HepG2 (cell line): ENCODE data around the gene JTB. TPM values are rescaled to one million over a fixed set of nuclear protein-coding genes. Genes with fewer than 3 reads are reported as not detected.
A peak's percentile ranks its signal among the peaks of the same experiment; 100 is the strongest.

Source experiments
- CBX5 ChIP-seq: sonication (generic); formaldehyde crosslinking; IDR thresholded peaks from 2 replicates; pipeline ENCODE4 v1.4.0; 2020; ENCODE audit warnings: missing genetic modification reagents, borderline replicate concordance
- FOXA3 ChIP-seq: IDR thresholded peaks from 2 replicates; pipeline ENCODE4 v1.6.1; 2016; ENCODE audit warnings: missing genetic modification reagents, missing compliant biosample characterization
- MEIS2 ChIP-seq: sonication (generic); formaldehyde crosslinking; IDR thresholded peaks from 2 replicates; pipeline ENCODE4 v1.9.0; 2021; ENCODE audit warnings: mild to moderate bottlenecking, missing genetic modification reagents
- ZFAT ChIP-seq: sonication (generic); formaldehyde crosslinking; conservative IDR thresholded peaks from 2 replicates; pipeline ENCODE4 v1.8.1; 2023; ENCODE audit warnings: missing genetic modification reagents, inconsistent platforms
- ZFP37 ChIP-seq: sonication (generic); formaldehyde crosslinking; IDR thresholded peaks from 2 replicates; pipeline ENCODE4 v1.4.0; 2020; ENCODE audit warnings: missing genetic modification reagents, borderline replicate concordance
- ZNF350 ChIP-seq: sonication (generic); formaldehyde crosslinking; IDR thresholded peaks from 2 replicates; pipeline ENCODE4 v1.4.0; 2020; ENCODE audit warnings: mild to moderate bottlenecking, low read depth, missing genetic modification reagents, borderline replicate concordance
- ZNF557 ChIP-seq: sonication (generic); formaldehyde crosslinking; IDR thresholded peaks from 2 replicates; pipeline ENCODE4 v1.4.0; 2020; ENCODE audit warnings: missing genetic modification reagents
- polyA plus RNA-seq, 8 experiments: library from polyadenylated mRNA; depleted of rRNA in 3 of 8; stranded (reverse) in 7 of 8; unstranded in 1 of 8; fragments of >200 nt; fragmentation: Illumina TruSeq in 4 of 8; extraction: Trizol in 4 of 8; gene quantifications; 2 replicates each; pipeline versions ENCODE4 v1.2.1 to v1.2.3, GENCODE V29; 2011 to 2016; ENCODE audit warnings: low read depth in 4 of 8, missing spikeins in 1 of 8, mixed read lengths in 1 of 8; ENCODE audit not compliant: insufficient read depth in 1 of 8
- total RNA-seq, 5 experiments: library from RNA; depleted of rRNA; stranded (reverse); fragments of >200 nt; fragmentation: Illumina TruSeq; extraction: Trizol; gene quantifications; 2 replicates each; pipeline ENCODE4 v1.2.3, GENCODE V29; 2016; ENCODE audit warnings: low read depth in 1 of 5
- TF ChIP-seq, protein P1 (sequence below): sonication (generic); formaldehyde crosslinking; IDR thresholded peaks from 2 replicates; pipeline ENCODE4 v1.8.1; 2023; ENCODE audit warnings: mild to moderate bottlenecking, missing genetic modification reagents
- TF ChIP-seq, protein P2 (sequence below): sonication (generic); formaldehyde crosslinking; IDR thresholded peaks from 2 replicates; pipeline ENCODE4 v1.8.0; 2023; ENCODE audit warnings: mild to moderate bottlenecking, missing genetic modification reagents
- TF ChIP-seq, protein P3 (sequence below): sonication (generic); formaldehyde crosslinking; conservative IDR thresholded peaks from 2 replicates; pipeline ENCODE4 v1.5.0; 2020; ENCODE audit warnings: missing genetic modification reagents
- TF ChIP-seq, protein P4 (sequence below): sonication (generic); formaldehyde crosslinking; IDR thresholded peaks from 2 replicates; pipeline ENCODE4 v1.4.0; 2020; ENCODE audit warnings: mild to moderate bottlenecking, missing genetic modification reagents
- TF ChIP-seq, protein P5 (sequence below): sonication (generic); formaldehyde crosslinking; IDR thresholded peaks from 2 replicates; pipeline ENCODE4 v1.9.0; 2021; ENCODE audit warnings: missing genetic modification reagents, mild to moderate bottlenecking, borderline replicate concordance
- TF ChIP-seq, protein P6 (sequence below): sonication (generic); formaldehyde crosslinking; IDR thresholded peaks from 2 replicates; pipeline ENCODE4 v1.4.0; 2020; ENCODE audit warnings: mild to moderate bottlenecking, missing genetic modification reagents

Gene JTB
- total and polyA plus RNA-seq, 2 of the 13 experiments (the other 11 are each of a cell fraction or from before 2014, with no cell fraction given) = 96.7 to 99.2 TPM

DNA sequence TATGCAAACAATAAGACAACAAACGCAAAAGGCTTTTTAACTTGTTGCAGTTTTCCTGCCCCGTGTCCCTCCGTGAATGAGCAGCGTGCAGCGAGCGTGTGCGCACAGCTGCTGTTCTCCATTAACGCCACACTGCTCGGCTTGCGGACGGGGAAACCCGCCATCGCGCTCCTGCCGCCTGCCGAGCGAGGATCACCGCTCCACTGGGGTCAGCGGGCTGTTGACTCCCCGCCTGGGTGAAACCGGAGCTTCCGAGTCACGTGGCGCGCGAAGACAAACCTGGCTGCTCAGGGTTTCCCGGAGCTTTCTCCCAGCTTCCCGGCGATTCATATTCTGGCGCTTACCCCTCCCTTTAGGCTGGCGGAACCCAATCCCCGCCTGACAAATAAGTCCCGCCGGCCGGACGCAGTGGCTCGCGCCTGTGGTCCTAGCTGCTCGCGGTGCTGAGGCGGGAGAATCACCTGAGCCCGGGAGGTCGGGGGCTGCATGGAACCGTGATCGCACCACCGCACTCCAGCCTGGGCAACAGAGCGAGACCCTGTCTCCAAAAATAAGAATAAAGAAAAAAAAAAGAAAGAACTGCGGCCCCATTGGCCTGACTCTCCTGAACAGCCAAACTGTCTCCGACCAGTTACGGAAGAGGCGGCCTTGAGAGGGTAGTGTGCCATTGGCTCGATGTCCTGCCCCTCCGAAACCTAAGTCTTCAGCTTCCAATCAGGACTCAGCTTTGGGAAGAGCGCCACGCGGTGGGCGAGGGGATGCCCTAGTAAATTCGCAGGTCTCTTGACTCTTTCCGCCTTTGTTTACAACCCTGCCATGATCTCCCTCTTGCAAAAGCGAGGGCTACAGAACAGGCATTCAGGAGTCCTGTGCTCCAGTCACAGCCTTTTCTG lies 10.1 kb downstream of the JTB start, which contains the start of gene CREB3L4 (continued):
- TF ChIP-seq, protein P1, sequence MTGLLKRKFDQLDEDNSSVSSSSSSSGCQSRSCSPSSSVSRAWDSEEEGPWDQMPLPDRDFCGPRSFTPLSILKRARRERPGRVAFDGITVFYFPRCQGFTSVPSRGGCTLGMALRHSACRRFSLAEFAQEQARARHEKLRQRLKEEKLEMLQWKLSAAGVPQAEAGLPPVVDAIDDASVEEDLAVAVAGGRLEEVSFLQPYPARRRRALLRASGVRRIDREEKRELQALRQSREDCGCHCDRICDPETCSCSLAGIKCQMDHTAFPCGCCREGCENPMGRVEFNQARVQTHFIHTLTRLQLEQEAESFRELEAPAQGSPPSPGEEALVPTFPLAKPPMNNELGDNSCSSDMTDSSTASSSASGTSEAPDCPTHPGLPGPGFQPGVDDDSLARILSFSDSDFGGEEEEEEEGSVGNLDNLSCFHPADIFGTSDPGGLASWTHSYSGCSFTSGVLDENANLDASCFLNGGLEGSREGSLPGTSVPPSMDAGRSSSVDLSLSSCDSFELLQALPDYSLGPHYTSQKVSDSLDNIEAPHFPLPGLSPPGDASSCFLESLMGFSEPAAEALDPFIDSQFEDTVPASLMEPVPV (CRISPR knock-in tag) = peak; percentile 96
- TF ChIP-seq, protein P2, sequence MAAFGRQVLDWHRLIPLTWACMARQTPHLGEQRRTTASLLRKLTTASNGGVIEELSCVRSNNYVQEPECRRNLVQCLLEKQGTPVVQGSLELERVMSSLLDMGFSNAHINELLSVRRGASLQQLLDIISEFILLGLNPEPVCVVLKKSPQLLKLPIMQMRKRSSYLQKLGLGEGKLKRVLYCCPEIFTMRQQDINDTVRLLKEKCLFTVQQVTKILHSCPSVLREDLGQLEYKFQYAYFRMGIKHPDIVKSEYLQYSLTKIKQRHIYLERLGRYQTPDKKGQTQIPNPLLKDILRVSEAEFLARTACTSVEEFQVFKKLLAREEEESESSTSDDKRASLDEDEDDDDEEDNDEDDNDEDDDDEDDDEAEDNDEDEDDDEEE (CRISPR knock-in tag) = no peak
- TF ChIP-seq ZFP37 (CRISPR knock-in tag) (0 out of 2 replicates have a peak, but pooled peaks have one; percentile 70), ZNF557 (CRISPR knock-in tag) (no peak), CBX5 (CRISPR knock-in tag) (no peak; the same call in 1 of the 2 replicates), MEIS2 (CRISPR knock-in tag) (peak; percentile 52), ZNF350 (CRISPR knock-in tag) (peak; percentile 70; the same call in 1 of the 2 replicates), FOXA3 (peak; percentile 85), ZFAT (CRISPR knock-in tag) (no peak)
- TF ChIP-seq, protein P3, sequence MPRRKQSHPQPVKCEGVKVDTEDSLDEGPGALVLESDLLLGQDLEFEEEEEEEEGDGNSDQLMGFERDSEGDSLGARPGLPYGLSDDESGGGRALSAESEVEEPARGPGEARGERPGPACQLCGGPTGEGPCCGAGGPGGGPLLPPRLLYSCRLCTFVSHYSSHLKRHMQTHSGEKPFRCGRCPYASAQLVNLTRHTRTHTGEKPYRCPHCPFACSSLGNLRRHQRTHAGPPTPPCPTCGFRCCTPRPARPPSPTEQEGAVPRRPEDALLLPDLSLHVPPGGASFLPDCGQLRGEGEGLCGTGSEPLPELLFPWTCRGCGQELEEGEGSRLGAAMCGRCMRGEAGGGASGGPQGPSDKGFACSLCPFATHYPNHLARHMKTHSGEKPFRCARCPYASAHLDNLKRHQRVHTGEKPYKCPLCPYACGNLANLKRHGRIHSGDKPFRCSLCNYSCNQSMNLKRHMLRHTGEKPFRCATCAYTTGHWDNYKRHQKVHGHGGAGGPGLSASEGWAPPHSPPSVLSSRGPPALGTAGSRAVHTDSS (CRISPR knock-in tag) = no peak
- TF ChIP-seq, protein P4, sequence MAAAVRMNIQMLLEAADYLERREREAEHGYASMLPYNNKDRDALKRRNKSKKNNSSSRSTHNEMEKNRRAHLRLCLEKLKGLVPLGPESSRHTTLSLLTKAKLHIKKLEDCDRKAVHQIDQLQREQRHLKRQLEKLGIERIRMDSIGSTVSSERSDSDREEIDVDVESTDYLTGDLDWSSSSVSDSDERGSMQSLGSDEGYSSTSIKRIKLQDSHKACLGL (CRISPR knock-in tag) = peak; percentile 92
- TF ChIP-seq, protein P5, sequence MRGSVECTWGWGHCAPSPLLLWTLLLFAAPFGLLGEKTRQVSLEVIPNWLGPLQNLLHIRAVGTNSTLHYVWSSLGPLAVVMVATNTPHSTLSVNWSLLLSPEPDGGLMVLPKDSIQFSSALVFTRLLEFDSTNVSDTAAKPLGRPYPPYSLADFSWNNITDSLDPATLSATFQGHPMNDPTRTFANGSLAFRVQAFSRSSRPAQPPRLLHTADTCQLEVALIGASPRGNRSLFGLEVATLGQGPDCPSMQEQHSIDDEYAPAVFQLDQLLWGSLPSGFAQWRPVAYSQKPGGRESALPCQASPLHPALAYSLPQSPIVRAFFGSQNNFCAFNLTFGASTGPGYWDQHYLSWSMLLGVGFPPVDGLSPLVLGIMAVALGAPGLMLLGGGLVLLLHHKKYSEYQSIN (CRISPR knock-in tag) = no peak
- TF ChIP-seq, protein P6, sequence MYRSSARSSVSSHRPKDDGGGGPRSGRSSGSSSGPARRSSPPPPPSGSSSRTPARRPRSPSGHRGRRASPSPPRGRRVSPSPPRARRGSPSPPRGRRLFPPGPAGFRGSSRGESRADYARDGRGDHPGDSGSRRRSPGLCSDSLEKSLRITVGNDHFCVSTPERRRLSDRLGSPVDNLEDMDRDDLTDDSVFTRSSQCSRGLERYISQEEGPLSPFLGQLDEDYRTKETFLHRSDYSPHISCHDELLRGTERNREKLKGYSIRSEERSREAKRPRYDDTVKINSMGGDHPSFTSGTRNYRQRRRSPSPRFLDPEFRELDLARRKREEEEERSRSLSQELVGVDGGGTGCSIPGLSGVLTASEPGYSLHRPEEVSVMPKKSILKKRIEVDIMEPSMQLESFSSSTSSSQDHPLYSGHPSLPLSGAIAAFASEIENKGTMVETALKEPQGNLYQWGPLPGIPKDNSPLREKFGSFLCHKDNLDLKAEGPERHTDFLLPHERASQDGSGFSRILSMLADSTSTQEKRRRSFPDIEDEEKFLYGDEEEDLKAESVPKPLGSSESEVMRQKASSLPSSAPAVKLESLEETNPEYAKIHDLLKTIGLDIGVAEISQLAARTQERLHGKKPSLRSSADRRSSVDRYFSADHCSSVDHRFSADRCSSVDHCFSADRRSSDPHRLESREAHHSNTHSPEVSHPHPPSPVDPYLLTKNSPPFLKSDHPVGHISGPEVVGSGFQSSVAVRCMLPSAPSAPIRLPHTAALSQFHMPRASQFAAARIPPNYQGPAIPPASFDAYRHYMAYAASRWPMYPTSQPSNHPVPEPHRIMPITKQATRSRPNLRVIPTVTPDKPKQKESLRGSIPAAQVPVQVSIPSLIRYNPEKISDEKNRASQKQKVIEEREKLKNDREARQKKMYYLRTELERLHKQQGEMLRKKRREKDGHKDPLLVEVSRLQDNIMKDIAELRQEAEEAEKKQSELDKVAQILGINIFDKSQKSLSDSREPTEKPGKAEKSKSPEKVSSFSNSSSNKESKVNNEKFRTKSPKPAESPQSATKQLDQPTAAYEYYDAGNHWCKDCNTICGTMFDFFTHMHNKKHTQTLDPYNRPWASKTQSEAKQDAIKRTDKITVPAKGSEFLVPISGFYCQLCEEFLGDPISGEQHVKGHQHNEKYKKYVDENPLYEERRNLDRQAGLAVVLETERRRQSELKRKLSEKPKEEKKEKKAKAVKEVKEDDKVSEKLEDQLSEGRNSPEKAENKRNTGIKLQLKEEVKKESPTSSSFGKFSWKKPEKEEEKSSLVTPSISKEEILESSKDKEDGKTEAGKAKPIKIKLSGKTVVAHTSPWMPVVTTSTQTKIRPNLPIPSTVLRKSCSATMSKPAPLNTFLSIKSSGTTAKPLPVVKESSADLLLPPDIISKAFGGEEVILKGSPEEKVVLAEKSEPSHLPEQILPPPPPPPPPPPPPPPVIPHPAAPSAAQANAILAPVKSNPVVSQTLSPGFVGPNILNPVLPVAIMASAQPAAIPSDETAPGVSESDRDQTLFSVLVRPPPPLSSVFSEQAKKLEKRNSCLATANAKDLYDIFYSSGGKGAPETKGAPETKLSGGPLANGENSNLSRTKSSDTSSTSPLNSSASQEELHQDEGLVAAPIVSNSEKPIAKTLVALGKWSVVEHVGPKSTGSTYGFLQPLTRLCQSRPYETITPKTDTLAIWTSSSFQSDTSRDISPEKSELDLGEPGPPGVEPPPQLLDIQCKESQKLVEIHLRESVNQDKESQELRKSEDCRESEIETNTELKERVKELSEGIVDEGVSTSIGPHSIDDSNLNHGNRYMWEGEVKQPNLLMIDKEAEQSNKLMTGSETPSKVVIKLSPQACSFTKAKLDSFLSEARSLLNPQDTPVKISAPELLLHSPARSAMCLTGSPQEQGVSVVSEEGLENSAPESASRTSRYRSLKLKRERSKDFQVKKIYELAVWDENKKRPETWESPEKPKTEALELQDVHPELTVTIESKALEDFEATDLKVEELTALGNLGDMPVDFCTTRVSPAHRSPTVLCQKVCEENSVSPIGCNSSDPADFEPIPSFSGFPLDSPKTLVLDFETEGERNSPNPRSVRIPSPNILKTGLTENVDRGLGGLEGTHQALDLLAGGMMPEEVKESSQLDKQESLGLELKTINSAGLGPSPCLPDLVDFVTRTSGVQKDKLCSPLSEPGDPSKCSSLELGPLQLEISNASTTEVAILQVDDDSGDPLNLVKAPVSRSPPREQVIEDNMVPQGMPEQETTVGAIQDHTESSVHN (CRISPR knock-in tag) = peak; percentile 46; the same call in 1 of the 2 replicates
